LNCaP clone FGC (cell line): ENCODE measurements around the gene TRIM64C.
"Not testable (repeated sequence)": the region's sequence is repeated elsewhere in the genome, so short reads cannot be mapped to it uniquely, and the experiment has no call there.

ENCODE experiments used
- DNase-seq: peaks from one replicate; pipeline ENCODE4 v3.0.0-alpha.2; 2011; ENCODE audit warnings: low read depth
- H3K4me3 ChIP-seq: 2 replicates; pipeline ENCODE4 v1.5.1; 2011; ENCODE audit warnings: mild to moderate bottlenecking, low read depth, low read length, control low read depth

TRIM64C gene, protein sequence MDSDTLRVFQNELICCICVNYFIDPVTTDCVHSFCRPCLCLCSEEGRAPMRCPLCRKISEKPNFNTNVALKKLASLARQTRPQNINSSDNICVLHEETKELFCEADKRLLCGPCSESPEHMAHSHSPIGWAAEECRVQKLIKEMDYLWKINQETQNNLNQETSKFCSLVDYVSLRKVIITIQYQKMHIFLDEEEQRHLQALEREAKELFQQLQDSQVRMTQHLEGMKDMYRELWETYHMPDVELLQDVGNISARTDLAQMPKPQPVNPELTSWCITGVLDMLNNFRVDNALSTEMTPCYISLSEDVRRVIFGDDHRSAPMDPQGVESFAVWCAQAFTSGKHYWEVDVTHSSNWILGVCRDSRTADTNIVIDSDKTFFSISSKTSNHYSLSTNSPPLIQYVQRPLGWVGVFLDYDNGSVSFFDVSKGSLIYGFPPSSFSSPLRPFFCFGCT

DNA sequence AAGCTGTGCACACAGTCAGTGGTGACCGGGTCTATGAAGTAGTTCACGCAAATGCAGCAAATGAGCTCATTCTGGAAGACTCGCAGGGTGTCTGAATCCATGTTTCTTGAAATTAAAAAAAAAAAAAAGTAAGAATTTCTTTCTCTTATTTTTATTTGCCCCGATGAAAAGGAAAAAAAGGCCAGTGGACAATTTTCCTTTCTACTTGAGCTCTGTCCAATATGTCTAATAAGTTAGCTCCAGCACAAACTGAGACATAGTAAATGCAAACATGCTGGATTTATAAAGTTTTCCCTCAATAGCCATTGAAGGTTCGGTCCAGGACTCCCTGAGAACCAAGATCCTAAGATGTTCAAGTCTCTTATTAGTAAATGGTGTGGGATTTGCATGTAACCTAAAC lies at the start of gene TRIM64C:
TRIM64C (minus strand) TSS at position 101 of the 400 bp plus-strand sequence; CDS start at position 101, 0 bp downstream.
- H3K4me3 ChIP-seq, DNase-seq: not testable (repeated sequence)

DNA sequence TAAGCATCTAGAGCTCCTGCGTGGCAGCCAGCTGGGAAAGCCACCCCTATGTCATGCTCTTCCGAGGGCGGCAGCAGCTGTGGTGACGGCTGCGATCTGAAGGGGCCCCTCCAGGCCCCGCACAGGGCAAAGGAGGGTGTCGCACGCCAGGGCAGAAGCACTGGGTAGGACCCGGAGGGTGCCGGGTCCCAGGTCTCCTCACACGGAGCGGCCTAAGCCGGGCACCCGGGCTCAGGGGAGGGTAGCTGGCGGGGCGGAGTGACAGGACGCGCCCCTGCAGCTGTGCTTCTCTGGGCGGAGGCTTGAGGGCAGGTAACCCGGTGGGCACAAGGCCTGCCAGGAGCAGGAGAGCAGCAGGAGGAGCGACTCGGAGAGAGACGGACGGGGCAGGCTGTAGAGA lies 43.4 kb upstream of the TRIM64C start:
- DNase-seq, H3K4me3 ChIP-seq: not testable (repeated sequence)

DNA sequence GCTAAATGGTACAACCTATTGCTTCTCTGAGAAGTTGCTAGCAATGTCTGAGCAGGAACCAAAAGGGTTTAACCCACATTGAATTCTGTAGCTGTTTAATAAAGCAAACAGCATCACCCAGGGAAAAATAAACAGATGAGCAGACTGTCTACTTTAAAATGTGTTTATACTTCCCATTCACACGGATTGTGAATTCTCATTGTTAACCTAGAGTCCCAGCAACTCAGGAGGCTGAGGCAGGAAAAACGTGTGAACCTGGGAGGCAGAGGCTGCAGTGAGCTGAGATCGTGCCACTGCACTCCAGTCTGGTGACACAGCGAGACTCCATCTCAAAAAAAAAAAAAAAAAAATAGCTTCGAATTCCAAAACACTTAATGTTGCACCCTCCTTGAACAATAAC lies 11.0 kb upstream of the TRIM64C start:
- H3K4me3 ChIP-seq, result not testable (repeated sequence)
- DNase-seq, result peak; percentile 55

DNA sequence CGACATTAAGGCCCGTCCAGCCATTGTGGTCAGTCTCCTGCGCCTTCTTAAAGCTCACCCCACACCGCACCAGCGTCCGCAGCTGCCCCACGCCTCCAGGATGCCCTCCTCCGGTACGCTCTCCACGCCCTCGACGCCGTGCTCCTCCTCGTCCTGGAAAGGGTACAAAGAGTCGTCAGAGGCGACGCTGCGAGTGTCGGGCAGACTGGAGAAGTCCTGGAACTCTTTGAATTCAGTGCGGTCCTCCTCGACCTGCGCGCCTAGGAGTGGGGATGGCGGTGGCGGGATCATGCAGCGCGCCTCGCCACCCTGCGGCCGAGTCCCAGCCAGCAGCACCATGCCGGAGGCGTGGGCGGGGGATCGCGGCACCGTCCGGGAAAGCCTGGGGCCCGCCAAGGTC lies 9.1 kb downstream of the TRIM64C start:
- DNase-seq, H3K4me3 ChIP-seq: not testable (repeated sequence)

DNA sequence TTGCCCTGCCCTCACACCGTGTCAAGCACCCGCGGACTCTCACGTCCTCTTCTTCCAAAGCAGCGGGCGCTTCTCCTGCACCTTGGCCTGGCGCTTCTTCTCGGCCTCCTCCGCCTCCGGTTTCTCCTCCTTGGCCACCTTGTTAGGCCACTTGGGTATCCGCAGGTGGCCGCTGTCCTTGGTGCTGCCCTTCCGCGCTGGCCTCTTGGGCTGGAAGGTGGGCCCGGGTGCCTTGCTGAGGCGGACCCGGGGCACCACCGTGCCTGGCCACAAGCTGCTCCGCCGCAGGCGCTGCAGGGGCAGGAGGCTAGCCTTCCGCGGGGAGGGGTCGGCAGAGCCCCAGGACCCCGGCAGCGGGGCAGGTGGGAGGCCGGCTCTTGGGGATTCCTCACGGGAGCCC lies 10.7 kb downstream of the TRIM64C start:
- H3K4me3 ChIP-seq, DNase-seq: not testable (repeated sequence)

DNA sequence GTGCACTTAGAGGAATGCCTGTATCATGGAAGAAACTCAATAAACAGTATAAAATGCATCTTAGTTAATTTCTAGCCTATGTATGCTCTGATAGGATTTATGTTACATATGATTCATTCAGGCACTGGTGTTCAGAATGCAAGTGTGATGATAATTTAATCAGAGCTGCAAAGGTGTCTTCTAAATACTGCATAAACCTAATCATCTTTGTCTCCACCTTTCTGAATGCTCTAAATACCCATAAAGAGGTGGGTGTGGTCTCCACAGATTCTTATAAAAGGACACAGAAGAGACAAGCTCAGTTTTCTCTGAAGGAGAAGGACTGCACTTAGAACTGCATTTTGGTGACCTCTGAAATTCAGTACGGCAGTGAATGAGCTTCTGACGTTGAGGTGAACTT lies 30.4 kb downstream of the TRIM64C start, which contains the start of gene TRIM49B:
TRIM49B (plus strand) TSS at position 301 of the 400 bp plus-strand sequence. CDS start 2,777 bp downstream, outside the sequence.
- not testable (repeated sequence) for DNase-seq, H3K4me3 ChIP-seq
